22Rv1 (cell line): ENCODE measurements around the gene ARID4A.

Source experiments
- H3K27ac ChIP-seq: fragments of 450-650 bp; 2 replicates; pipeline ENCODE4 v1.5.1; 2017
- CTCF ChIP-seq: fragments of 450-650 bp; IDR thresholded peaks from 2 replicates; pipeline ENCODE4 v1.5.1; 2017; ENCODE audit warnings: mild to moderate bottlenecking
- ZFX ChIP-seq: fragments of 450-650 bp; IDR thresholded peaks from 2 replicates; pipeline ENCODE4 v1.6.1; 2017; ENCODE audit warnings: antibody characterized with exemption, borderline replicate concordance

The ARID4A gene

GRCh38 chr14:58283730-58284129 is 14.6 kb upstream of the ARID4A start:
- no peak overlapping the region for H3K27ac ChIP-seq
- TF ChIP-seq CTCF (no peak), ZFX (no peak)

GRCh38 chr14:58285132-58285531 is 13.2 kb upstream of the ARID4A start:
- no peak overlapping the region for H3K27ac ChIP-seq
- TF ChIP-seq ZFX (no peak), CTCF (no peak)

- TF ChIP-seq ZFX: no peak
- no peak for TF ChIP-seq CTCF
- H3K27ac ChIP-seq: peak overlapping the region; percentile 13; the same call in 1 of the 2 replicates
These were observed 10.7 kb upstream of the ARID4A start for GRCh38 chr14:58287607-58288042.

GRCh38 chr14:58288106-58288792 is 10.1 kb upstream of the ARID4A start:
- H3K27ac ChIP-seq: peak overlapping the region; percentile 13; the same call in 1 of the 2 replicates
- no peak for TF ChIP-seq CTCF
- no peak for TF ChIP-seq ZFX

- no peak for TF ChIP-seq ZFX
- no peak for TF ChIP-seq CTCF
- H3K27ac ChIP-seq: no peak overlapping the region
These were observed 6.7 kb upstream of the ARID4A start for GRCh38 chr14:58291646-58292045.

- no peak overlapping the region for H3K27ac ChIP-seq
- TF ChIP-seq CTCF (no peak), ZFX (no peak)
These were observed 6.2 kb upstream of the ARID4A start for GRCh38 chr14:58292187-58292586.

GRCh38 chr14:58294201-58294600 is 4.2 kb upstream of the ARID4A start:
- TF ChIP-seq ZFX (no peak), CTCF (no peak)
- no peak overlapping the region for H3K27ac ChIP-seq
